Fibroblast of skin of scalp (primary cell): ENCODE measurements around the gene KIF1A.

Experiments
- DNase-seq: peaks from one replicate; pipeline ENCODE4 v3.0.0-alpha.2; 2013

The KIF1A gene

GRCh38 chr2:240719676-240720545, 100.1 kb downstream of the KIF1A start:
- no peak for DNase-seq

- no peak for DNase-seq
These were observed 101.0 kb downstream of the KIF1A start for GRCh38 chr2:240718896-240719490.

GRCh38 chr2:240717681-240718581, 102.1 kb downstream of the KIF1A start:
- DNase-seq, result no peak

- no peak for DNase-seq
These were observed 102.8 kb downstream of the KIF1A start for GRCh38 chr2:240717181-240717641.

GRCh38 chr2:240716130-240716798, 103.8 kb downstream of the KIF1A start:
- DNase-seq, result no peak

GRCh38 chr2:240714747-240715725, 105.0 kb downstream of the KIF1A start:
- DNase-seq, result no peak

GRCh38 chr2:240713928-240714746, 105.9 kb downstream of the KIF1A start:
- no peak for DNase-seq

- DNase-seq, result no peak
These were observed 106.7 kb downstream of the KIF1A start for GRCh38 chr2:240713071-240713927.

- DNase-seq, result no peak
These were observed 107.9 kb downstream of the KIF1A start for GRCh38 chr2:240712121-240712520.

- no peak for DNase-seq
These were observed 108.3 kb downstream of the KIF1A start for GRCh38 chr2:240711701-240712100.

- no peak for DNase-seq
These were observed 108.7 kb downstream of the KIF1A start for GRCh38 chr2:240711296-240711695.

- no peak for DNase-seq
These were observed 111.6 kb downstream of the KIF1A start for GRCh38 chr2:240708457-240708856.

GRCh38 chr2:240707821-240708220, 112.2 kb downstream of the KIF1A start:
- no peak for DNase-seq

GRCh38 chr2:240707043-240707756, 112.8 kb downstream of the KIF1A start:
- DNase-seq, result no peak

GRCh38 chr2:240705204-240705791, 114.7 kb downstream of the KIF1A start:
- no peak for DNase-seq

- no peak for DNase-seq
These were observed 115.4 kb downstream of the KIF1A start for GRCh38 chr2:240704651-240705050.

GRCh38 chr2:240703417-240704341, 116.3 kb downstream of the KIF1A start:
- DNase-seq, result no peak
